ENCODE measurements around the gene TNFSF9.

- TF ChIP-seq, protein P1, sequence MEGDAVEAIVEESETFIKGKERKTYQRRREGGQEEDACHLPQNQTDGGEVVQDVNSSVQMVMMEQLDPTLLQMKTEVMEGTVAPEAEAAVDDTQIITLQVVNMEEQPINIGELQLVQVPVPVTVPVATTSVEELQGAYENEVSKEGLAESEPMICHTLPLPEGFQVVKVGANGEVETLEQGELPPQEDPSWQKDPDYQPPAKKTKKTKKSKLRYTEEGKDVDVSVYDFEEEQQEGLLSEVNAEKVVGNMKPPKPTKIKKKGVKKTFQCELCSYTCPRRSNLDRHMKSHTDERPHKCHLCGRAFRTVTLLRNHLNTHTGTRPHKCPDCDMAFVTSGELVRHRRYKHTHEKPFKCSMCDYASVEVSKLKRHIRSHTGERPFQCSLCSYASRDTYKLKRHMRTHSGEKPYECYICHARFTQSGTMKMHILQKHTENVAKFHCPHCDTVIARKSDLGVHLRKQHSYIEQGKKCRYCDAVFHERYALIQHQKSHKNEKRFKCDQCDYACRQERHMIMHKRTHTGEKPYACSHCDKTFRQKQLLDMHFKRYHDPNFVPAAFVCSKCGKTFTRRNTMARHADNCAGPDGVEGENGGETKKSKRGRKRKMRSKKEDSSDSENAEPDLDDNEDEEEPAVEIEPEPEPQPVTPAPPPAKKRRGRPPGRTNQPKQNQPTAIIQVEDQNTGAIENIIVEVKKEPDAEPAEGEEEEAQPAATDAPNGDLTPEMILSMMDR (IDR thresholded peaks at IDR 0.05): no peak
- no peak for TF ChIP-seq POLR2A (IDR thresholded peaks at IDR 0.05)
Observed at GRCh38 chr19:6522712-6523111, 8.1 kb upstream of the TNFSF9 start.
